Dedifferentiated amniotic fluid mesenchymal stem cell (primary cell): Measurements from ENCODE around the gene TRIM69.
"Not testable (repeated sequence)": the region's sequence is repeated elsewhere in the genome, so short reads cannot be mapped to it uniquely, and the experiment has no call there.

Experiments used
- DNase-seq: peaks from one replicate; pipeline ENCODE4 v3.0.0-alpha.2; 2016; ENCODE audit errors: extremely low spot score

Gene TRIM69

DNA sequence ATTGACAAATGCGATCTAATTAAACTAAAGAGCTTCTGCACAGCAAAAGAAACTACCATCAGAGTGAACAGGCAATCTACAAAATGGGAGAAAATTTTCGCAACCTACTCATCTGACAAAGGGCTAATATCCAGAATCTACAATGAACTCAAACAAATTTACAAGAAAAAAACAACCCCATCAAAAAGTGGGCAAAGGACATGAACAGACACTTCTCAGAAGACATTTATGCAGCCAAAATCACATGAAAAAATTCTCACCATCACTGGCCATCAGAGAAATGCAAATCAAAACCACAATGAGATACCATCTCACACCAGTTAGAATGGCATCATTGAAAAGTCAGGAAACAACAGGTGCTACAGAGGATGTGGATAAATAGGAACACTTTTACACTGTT lies 7.1 kb downstream of the TRIM69 start:
- DNase-seq: not testable (repeated sequence)

DNA sequence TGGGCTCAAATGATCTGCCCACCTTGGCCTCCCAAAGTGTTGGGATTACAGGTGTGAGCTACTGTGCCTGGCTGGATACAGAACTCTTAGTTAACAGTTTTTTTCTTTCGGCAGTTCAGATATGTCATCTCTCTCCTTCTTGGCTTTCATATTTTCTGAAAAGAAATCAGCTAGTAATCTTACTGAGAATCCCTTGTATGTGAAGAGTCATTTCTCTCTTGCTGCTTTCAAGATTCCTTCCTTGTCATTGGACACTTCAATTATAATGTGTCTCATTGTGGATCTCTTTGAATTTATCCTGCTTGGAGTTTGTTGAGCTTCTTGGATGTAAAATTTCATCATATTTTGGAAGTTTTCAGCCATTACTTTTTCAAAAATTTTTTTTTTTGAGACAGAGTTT lies 17.0 kb downstream of the TRIM69 start:
- no peak for DNase-seq

- no peak for DNase-seq
These were observed 26.9 kb downstream of the TRIM69 start for GRCh38 chr15:44763187-44763586.

- no peak for DNase-seq
These were observed 27.5 kb downstream of the TRIM69 start for GRCh38 chr15:44763848-44764247.

DNA sequence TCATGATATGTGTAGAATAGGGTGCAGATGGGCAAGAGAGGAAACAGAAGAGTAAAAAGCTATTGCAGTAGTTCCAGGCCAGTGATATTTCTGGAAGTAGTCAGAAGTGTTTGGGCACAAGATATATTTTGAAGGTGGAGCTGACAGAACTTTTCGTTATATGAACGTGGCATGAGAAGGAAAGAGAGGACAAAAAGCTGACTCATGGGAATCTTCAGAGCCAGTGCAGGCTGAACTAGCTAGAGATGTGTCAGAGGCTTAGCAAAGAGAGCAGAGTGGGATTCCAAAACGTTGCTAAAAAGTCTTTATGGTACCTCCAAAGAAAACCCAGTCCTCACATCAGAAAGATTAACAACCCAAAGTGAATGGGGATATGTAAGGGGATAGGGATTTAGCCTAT lies 28.7 kb downstream of the TRIM69 start:
- no peak for DNase-seq

GRCh38 chr15:44769521-44769920 lies 33.2 kb downstream of the TRIM69 start:
- DNase-seq: no peak

DNA sequence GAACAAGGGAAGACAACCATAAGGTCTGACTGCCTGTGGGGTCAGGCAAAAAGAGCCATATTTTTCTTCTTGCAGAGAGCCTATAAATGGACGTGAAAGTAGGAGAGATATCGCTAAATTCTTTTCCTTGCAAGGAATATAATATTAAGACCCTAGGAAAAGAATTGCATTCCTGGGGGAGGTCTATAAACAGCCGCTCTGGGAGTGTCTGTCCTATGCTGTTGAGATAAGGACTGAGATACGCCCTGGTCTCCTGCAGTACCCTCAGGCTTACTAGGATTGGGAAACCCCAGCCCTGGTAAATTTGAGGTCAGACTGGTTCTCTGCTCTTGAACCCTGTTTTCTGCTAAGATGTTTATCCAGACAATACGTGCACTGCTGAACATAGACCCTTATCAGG lies 34.4 kb downstream of the TRIM69 start:
- not testable (repeated sequence) for DNase-seq

- DNase-seq: no peak
These were observed 39.6 kb downstream of the TRIM69 start for GRCh38 chr15:44775953-44776352.

DNA sequence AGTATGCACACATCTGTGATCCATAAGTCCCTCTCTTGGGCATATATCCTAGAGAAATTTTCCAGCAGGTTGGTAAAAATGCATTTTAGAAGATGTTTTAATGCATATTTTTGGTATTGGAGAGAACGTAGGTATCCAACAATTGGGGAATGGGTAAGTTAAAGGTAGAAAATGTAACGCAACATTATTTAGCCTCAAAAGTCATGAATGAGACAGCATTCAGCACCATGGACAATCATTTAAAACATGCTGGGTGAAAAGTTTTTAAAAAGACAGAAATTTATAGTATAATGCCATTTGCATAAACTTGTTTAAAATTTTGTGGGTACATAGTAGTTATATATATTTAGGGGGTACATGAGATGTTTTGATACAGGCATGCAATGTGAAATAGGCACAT lies 43.4 kb downstream of the TRIM69 start:
- no peak for DNase-seq

DNA sequence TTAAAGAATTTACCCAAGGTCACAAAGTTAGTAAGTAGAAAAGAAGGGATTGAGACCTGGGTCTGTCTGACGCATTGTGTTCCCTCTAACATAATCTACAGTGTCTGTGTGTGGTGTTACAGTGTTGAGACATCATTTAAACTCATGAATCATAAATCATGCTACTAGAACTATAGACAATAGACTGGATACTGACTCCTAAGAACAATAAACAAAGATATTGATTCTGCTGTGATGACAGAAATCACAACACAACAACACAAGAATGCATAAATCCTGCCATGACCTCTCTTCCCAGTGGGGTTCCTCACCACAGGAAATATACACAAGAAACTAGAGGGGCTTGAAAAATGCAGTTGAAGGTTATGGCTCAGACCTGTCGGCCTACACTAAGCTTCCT lies 44.3 kb downstream of the TRIM69 start:
- no peak for DNase-seq

GRCh38 chr15:44781128-44781810 lies 44.9 kb downstream of the TRIM69 start:
- DNase-seq: no peak

GRCh38 chr15:44782516-44782915 lies 46.2 kb downstream of the TRIM69 start:
- DNase-seq: no peak

GRCh38 chr15:44784918-44785274 lies 48.6 kb downstream of the TRIM69 start:
- not testable (repeated sequence) for DNase-seq

- DNase-seq: no peak
These were observed 52.4 kb downstream of the TRIM69 start for GRCh38 chr15:44788748-44789147.

DNA sequence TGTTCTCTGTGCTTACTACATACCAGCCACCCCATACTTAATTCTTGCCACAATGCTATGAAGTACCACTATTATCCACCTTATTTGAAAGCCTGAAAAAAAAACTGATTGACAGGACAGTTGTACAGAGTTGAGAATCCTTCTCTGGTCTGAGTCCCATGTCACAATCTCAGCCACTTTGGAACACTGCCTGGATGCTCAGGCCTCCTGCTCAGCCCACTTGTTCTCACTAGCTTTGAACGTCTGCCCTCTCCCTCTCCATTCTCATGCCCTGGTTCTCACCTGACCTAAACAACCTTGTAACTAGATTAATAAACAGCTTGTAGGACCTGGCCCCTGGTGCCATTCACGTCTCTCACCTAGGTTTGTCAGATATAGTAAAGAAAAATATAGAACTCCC lies 53.9 kb downstream of the TRIM69 start:
- DNase-seq: no peak

- DNase-seq: no peak
These were observed 54.3 kb downstream of the TRIM69 start for GRCh38 chr15:44790656-44791055.

DNA sequence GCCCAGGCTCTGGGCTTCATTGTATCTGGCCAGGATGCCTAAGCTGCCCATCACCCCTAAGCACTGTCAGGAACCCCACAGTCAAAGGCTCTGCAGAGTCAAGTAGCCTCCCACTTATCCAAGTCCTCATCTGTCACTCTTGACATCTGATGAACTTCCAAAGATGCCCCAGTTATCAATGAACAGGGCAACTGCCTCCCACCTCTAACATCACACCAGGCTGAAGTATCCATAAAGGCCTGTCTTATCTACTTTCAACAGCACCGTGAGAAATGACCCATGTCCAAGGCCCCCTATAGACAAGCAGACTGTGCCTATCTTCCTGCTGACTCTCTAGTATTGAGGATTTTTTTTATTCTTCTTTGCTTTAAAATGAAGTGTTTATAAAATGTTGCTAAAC lies 56.4 kb downstream of the TRIM69 start:
- DNase-seq: no peak

- no peak for DNase-seq
These were observed 57.7 kb downstream of the TRIM69 start for GRCh38 chr15:44794072-44794471.

- no peak for DNase-seq
These were observed 60.2 kb downstream of the TRIM69 start for GRCh38 chr15:44796508-44796907.

DNA sequence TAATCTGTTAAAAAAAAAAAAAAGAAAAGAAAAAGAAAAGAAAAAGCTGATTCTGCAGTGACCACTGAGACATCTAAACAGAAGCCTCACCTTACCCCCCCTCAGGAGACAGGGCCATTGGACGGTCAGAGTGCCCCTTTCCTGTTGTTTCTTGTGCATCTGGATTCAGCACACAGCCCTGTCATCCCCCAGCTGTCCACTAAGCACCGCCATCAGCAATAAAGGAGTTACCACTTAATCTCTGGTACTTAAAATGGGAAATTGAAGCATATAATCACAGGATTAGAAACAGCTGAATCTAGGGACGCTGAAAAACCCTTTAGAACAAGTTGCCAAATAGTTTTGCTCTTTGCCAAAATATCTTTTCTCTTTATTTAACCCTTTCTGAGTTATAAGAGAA lies 62.5 kb downstream of the TRIM69 start:
- no peak for DNase-seq

DNA sequence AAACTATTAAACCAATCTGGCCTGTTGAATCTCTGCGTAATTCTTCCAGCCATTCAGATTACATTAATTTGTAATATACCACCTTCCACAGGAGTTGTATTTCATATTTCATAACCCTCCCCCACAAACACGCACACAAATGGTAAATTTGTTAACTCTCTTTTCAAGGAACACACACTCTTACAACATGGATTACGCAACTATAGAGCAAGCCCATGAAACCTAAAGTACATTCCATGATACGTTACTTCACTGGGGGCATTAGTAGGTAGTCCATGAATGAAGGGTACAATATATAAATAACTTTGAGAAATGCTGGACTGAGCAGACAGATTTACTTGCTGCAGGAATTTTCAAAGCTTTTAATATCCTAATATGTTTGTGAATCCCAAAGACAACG lies 65.0 kb downstream of the TRIM69 start:
- DNase-seq: no peak

- no peak for DNase-seq
These were observed 65.5 kb downstream of the TRIM69 start for GRCh38 chr15:44801797-44802196.

DNA sequence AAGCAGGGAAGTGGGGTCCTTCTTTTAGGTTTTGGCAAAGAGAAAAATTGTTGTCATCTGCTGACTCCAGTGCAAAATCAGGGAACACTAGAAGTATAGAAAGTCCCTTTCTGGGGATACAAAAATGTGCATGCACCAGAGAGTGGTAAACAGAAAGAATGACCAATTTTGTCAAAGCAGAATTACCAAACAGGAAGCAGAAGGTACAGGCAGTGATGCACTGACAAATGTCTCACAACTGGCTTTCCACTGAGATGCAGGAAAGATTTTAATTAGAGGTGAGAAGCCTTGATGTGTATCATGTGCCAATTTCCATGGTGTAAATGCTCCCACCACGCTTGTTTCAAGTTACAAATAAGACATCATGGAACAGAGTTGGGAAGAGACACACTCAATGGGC lies 66.0 kb downstream of the TRIM69 start:
- no peak for DNase-seq

DNA sequence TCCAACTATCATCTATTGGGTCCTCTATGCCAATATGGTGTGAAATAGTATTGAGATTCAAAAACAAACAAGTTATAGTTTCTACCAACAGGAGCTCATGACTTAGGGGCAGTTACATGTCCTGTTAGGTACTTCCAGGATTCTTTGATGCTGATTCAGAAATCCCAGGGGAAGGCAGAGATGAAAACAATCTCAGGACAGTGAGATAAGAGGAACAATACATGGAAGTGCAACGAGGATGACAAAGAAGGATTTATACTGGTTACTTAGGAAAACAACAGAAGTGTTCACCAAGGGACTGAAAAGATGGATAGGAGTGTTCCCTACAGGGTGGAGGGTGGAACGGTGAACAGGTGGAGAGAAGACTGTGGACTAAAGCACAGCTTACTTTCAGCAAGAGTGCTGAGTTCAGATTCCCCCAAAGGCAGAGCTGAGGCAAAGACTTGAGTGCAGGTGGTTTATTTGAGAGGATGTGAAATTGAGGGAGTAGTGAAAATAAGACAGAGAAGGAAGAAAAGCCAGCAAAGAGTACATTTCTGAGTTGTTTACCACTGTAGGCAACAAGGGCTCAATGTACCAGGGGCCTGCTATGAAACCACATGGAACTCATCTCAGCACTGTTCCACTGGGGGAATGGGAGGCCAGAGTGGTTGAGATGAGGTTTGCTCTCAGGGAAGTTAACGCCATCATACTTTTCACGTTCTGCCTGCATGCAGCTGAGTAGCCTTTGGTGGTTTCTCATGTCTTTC lies 68.1 kb downstream of the TRIM69 start:
- DNase-seq: no peak
